Neural progenitor cell (in vitro differentiated cells): ENCODE results near the gene C1orf21. TPM values are rescaled to one million over a fixed set of nuclear protein-coding genes. Genes with fewer than 3 reads are reported as not detected.
A peak's percentile ranks its signal among the peaks of the same experiment; 100 is the strongest.

Source experiments
- DNase-seq: peaks from one replicate; pipeline ENCODE4 v3.0.0-alpha.2; 2016; ENCODE audit warnings: low spot score
- H2AFZ ChIP-seq: fragments of 200-600 bp; sonication (generic); replicated peaks from 2 replicates; pipeline ENCODE4 v1.6.1; 2016; ENCODE audit warnings: antibody characterized with exemption
- H3F3A ChIP-seq: fragments of 200-600 bp; sonication (generic); 2 replicates; pipeline ENCODE4 v1.6.1; 2016; ENCODE audit warnings: antibody characterized with exemption, low read depth
- H3K27ac ChIP-seq: fragments of 200-600 bp; sonication (generic); 2 replicates; pipeline ENCODE4 v1.5.1; 2016; ENCODE audit warnings: mild to moderate bottlenecking
- H3K27me3 ChIP-seq: fragments of 200-600 bp; sonication (generic); 2 replicates; pipeline ENCODE4 v1.6.1; 2016; ENCODE audit warnings: mild to moderate bottlenecking, moderate library complexity
- H3K36me3 ChIP-seq: fragments of 200-600 bp; sonication (generic); 2 replicates; pipeline ENCODE4 v1.5.1; 2016
- H3K4me1 ChIP-seq: fragments of 200-600 bp; sonication (generic); 2 replicates; pipeline ENCODE4 v1.6.1; 2016; ENCODE audit warnings: mixed run types
- H3K4me2 ChIP-seq: fragments of 200-600 bp; sonication (generic); 2 replicates; pipeline ENCODE4 v1.6.1; 2016
- H3K4me3 ChIP-seq: fragments of 200-600 bp; sonication (generic); 2 replicates; pipeline ENCODE4 v1.5.1; 2016
- H3K79me2 ChIP-seq: fragments of 200-600 bp; sonication (generic); 2 replicates; pipeline ENCODE4 v1.6.1; 2016; ENCODE audit warnings: low read depth
- H3K9ac ChIP-seq: fragments of 200-600 bp; sonication (generic); 2 replicates; pipeline ENCODE4 v1.6.1; 2016
- H3K9me3 ChIP-seq: fragments of 200-600 bp; sonication (generic); 2 replicates; pipeline ENCODE4 v1.5.1; 2016; ENCODE audit warnings: low read depth
- H4K20me1 ChIP-seq: fragments of 200-600 bp; sonication (generic); 2 replicates; pipeline ENCODE4 v1.6.1; 2016; ENCODE audit warnings: low read depth
- H3K27ac Mint-ChIP-seq: 3 replicates; pipeline ENCODE4 v1.8.0; 2021; ENCODE audit warnings: mixed read lengths
- H3K27me3 Mint-ChIP-seq: 2 replicates; pipeline ENCODE4 v1.8.0; 2022; ENCODE audit warnings: low read depth, mild to moderate bottlenecking, inconsistent platforms, moderate library complexity, mixed read lengths; ENCODE audit not compliant: insufficient read depth
- H3K36me3 Mint-ChIP-seq: 3 replicates; pipeline ENCODE4 v1.8.0; 2021; ENCODE audit warnings: mixed read lengths
- H3K4me1 Mint-ChIP-seq: 3 replicates; pipeline ENCODE4 v1.8.0; 2021; ENCODE audit warnings: mixed read lengths
- H3K4me3 Mint-ChIP-seq: 3 replicates; pipeline ENCODE4 v1.8.0; 2021; ENCODE audit warnings: mild to moderate bottlenecking, moderate library complexity, mixed read lengths
- H3K9me3 Mint-ChIP-seq: 3 replicates; pipeline ENCODE4 v1.8.0; 2020; ENCODE audit warnings: mixed read lengths
- CTCF ChIP-seq: fragments of 200-600 bp; sonication (generic); IDR thresholded peaks from 2 replicates; pipeline ENCODE4 v1.5.1; 2017; ENCODE audit warnings: antibody characterized with exemption, mild to moderate bottlenecking
- EZH2 ChIP-seq: fragments of 200-600 bp; sonication (generic); IDR thresholded peaks from 2 replicates; pipeline ENCODE4 v1.6.1; 2017; ENCODE audit warnings: antibody characterized with exemption, mild to moderate bottlenecking, moderate library complexity
- EZH2phosphoT487 ChIP-seq: fragments of 200-600 bp; sonication (generic); IDR thresholded peaks from 2 replicates; pipeline ENCODE4 v1.6.1; 2017; ENCODE audit warnings: antibody characterized with exemption
- total RNA-seq: library from RNA; depleted of rRNA; stranded (reverse); fragments of >200 nt; gene quantifications from 2 replicates; pipeline ENCODE4 v1.2.3, GENCODE V29; 2015; ENCODE audit warnings: low replicate concordance

The C1orf21 gene
- total RNA-seq, 1 donor from 2014 or later, result 117 TPM

GRCh38 chr1:184449916-184450315 is 63.1 kb downstream of the C1orf21 start:
- Mint-ChIP-seq H3K27me3 (no peaks in the 10 kb centered on the region), H3K9me3 (peaks cover 2% of the 10 kb centered on the region), H3K4me1 (no peaks in the 10 kb centered on the region), H3K4me3 (peak overlapping the region; percentile 21), H3K27ac (no peak overlapping the region), H3K36me3 (peaks cover 3% of the 10 kb centered on the region)
- Histone ChIP-seq H3K79me2 (peaks cover 94% of the 10 kb centered on the region), H4K20me1 (peaks cover 17% of the 10 kb centered on the region), H3K9me3 (no peaks in the 10 kb centered on the region), H3K36me3 (no peaks in the 10 kb centered on the region), H3K27me3 (no peaks in the 10 kb centered on the region), H2AFZ (no peak overlapping the region), H3K4me3 (no peak overlapping the region), H3K9ac (no peak overlapping the region), H3K4me2 (no peak overlapping the region), H3K4me1 (peaks cover 5% of the 10 kb centered on the region), H3F3A (peaks cover 9% of the 10 kb centered on the region), H3K27ac (no peak overlapping the region)
- TF ChIP-seq EZH2phosphoT487 (no peak), EZH2 (no peak), CTCF (no peak)
- no peak for DNase-seq

DNA sequence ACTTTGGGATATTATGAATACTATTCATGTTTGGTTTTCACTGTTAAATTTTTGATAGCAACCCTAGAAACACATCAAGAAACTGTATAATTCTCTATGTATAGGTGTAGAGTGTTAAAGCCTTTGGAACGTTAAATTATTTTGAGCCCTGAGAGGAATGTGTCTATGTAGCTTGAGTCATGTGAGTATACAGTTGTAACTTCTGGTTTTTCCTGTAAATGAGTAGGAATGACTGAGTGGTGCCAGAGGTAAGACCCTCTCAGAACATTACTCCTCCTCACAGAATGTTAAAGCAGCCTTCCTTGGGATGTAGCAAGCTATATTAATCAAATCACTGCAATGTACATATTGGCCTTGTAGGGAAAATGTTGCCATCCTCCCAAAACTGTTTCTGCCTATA is 69.0 kb downstream of the C1orf21 start:
- no peaks in the 10 kb centered on the region for H3K27me3 Mint-ChIP-seq
- Histone ChIP-seq H3K27me3 (no peaks in the 10 kb centered on the region), H3K4me1 (peaks cover 17% of the 10 kb centered on the region), H3K4me3 (no peak overlapping the region), H3K9me3 (no peaks in the 10 kb centered on the region), H3K9ac (no peak overlapping the region), H3K36me3 (no peaks in the 10 kb centered on the region), H3K4me2 (no peak overlapping the region), H3K79me2 (peaks cover 97% of the 10 kb centered on the region), H4K20me1 (peaks cover 65% of the 10 kb centered on the region), H3F3A (peaks cover 9% of the 10 kb centered on the region), H3K27ac (no peak overlapping the region), H2AFZ (no peak overlapping the region)
- H3K36me3 Mint-ChIP-seq, result peaks cover 1% of the 10 kb centered on the region
- TF ChIP-seq EZH2 (no peak), EZH2phosphoT487 (no peak), CTCF (no peak)
- H3K27ac Mint-ChIP-seq, result no peak overlapping the region
- DNase-seq, result no peak
- H3K4me1 Mint-ChIP-seq, result no peaks in the 10 kb centered on the region
- H3K9me3 Mint-ChIP-seq, result no peaks in the 10 kb centered on the region
- no peak overlapping the region for H3K4me3 Mint-ChIP-seq

- Mint-ChIP-seq H3K4me1 (no peaks in the 10 kb centered on the region), H3K27ac (no peak overlapping the region), H3K36me3 (no peaks in the 10 kb centered on the region), H3K9me3 (no peaks in the 10 kb centered on the region), H3K27me3 (no peaks in the 10 kb centered on the region), H3K4me3 (no peak overlapping the region)
- H3K27me3 ChIP-seq, result no peaks in the 10 kb centered on the region
- TF ChIP-seq EZH2phosphoT487, result no peak
- H3K79me2 ChIP-seq, result peaks cover 97% of the 10 kb centered on the region
- peaks cover 9% of the 10 kb centered on the region for H3F3A ChIP-seq
- peaks cover 65% of the 10 kb centered on the region for H4K20me1 ChIP-seq
- no peaks in the 10 kb centered on the region for H3K9me3 ChIP-seq
- H3K27ac ChIP-seq, result no peak overlapping the region
- no peaks in the 10 kb centered on the region for H3K36me3 ChIP-seq
- H3K4me1 ChIP-seq, result peaks cover 17% of the 10 kb centered on the region
- H3K9ac ChIP-seq, result no peak overlapping the region
- no peak for DNase-seq
- H3K4me2 ChIP-seq, result no peak overlapping the region
- H3K4me3 ChIP-seq, result no peak overlapping the region
- no peak overlapping the region for H2AFZ ChIP-seq
Measured at GRCh38 chr1:184456189-184456588, 69.4 kb downstream of the C1orf21 start.

DNA sequence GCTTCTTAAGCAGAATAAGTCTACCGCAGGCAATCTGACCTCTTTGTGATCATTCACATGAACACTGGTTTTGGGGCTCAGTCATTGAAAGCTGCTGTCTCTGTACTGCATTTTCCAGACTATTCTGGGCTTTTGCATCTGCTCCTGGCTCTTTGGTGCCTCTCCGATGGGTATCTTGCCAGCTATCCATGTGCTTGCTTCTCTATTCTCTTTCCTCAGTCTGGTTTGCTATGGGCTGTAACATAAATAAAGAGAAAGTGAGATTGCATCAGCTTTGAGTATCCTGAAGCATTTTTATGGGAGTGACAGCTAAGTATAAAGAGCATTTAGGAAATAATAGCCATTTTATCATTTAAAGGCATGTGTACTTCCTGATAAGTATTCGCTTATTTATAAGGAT is 70.7 kb downstream of the C1orf21 start:
- Mint-ChIP-seq H3K27me3 (no peaks in the 10 kb centered on the region), H3K27ac (no peak overlapping the region), H3K4me3 (no peak overlapping the region), H3K4me1 (no peaks in the 10 kb centered on the region), H3K9me3 (no peaks in the 10 kb centered on the region), H3K36me3 (peaks cover 2% of the 10 kb centered on the region)
- Histone ChIP-seq H3K36me3 (no peaks in the 10 kb centered on the region), H3K4me2 (no peak overlapping the region), H3K4me3 (no peak overlapping the region), H4K20me1 (peaks cover 59% of the 10 kb centered on the region), H2AFZ (no peak overlapping the region), H3K9me3 (no peaks in the 10 kb centered on the region), H3K27ac (no peak overlapping the region), H3F3A (no peaks in the 10 kb centered on the region), H3K9ac (no peak overlapping the region), H3K27me3 (no peaks in the 10 kb centered on the region), H3K79me2 (peaks cover 98% of the 10 kb centered on the region), H3K4me1 (peaks cover 17% of the 10 kb centered on the region)
- TF ChIP-seq CTCF (no peak), EZH2phosphoT487 (no peak), EZH2 (no peak)
- DNase-seq, result no peak
